Thymus (tissue), 11 donors: ENCODE data around the gene STX11. TPM values are rescaled to one million over a fixed set of nuclear protein-coding genes. Genes with fewer than 3 reads are reported as not detected.
"Not testable (repeated sequence)": the region's sequence is repeated elsewhere in the genome, so short reads cannot be mapped to it uniquely, and the experiment has no call there.

Experiments used
- DNase-seq, 9 donors: peaks; one replicate each; pipeline ENCODE4 v3.0.0-alpha.2; 2013; ENCODE audit warnings: low spot score in 9 of 9, low read depth in 6 of 9, missing footprints in 1 of 9
- H3K27ac ChIP-seq, 2 donors: one replicate each; pipeline ENCODE4 v1.5.1; 2013; ENCODE audit warnings: control low read depth in 1 of 2, low read depth in 1 of 2, low read length in 1 of 2, mild to moderate bottlenecking in 1 of 2, moderate library complexity in 1 of 2
- H3K27me3 ChIP-seq, 2 donors: one replicate each; pipeline ENCODE4 v1.5.1; 2013; ENCODE audit warnings: low read length in 1 of 2; ENCODE audit not compliant: control insufficient read depth in 2 of 2, insufficient read depth in 1 of 2
- H3K36me3 ChIP-seq, 2 donors: one replicate each; pipeline ENCODE4 v1.5.1; 2013; ENCODE audit warnings: low read length in 1 of 2, mild to moderate bottlenecking in 1 of 2, moderate library complexity in 1 of 2; ENCODE audit not compliant: control insufficient read depth in 2 of 2, insufficient read depth in 2 of 2
- H3K4me1 ChIP-seq, 2 donors: one replicate each; pipeline ENCODE4 v1.5.1; 2013; ENCODE audit warnings: low read length in 2 of 2; ENCODE audit not compliant: control insufficient read depth in 2 of 2, insufficient read depth in 2 of 2
- H3K4me3 ChIP-seq, 2 donors: one replicate each; pipeline ENCODE4 v1.5.1; 2013; ENCODE audit warnings: low read length in 2 of 2, control low read depth in 1 of 2, mild to moderate bottlenecking in 1 of 2
- H3K9me3 ChIP-seq, 2 donors: one replicate each; pipeline ENCODE4 v1.5.1; 2013; ENCODE audit warnings: low read length in 1 of 2, mild to moderate bottlenecking in 1 of 2; ENCODE audit not compliant: control insufficient read depth in 2 of 2, insufficient read depth in 1 of 2
- WGBS: extraction: QIAGEN DNeasy Blood & Tissue Kit; methylation state at CpG from one replicate; pipeline ENCODE4 v1.1.7; 2013; 5-methylcytosine and 5-hydroxymethylcytosine counted together
- polyA plus RNA-seq: library from polyadenylated mRNA; stranded (reverse); fragments of 200-250 nt; gene quantifications from one replicate; pipeline ENCODE4 v1.2.3, GENCODE V29; 2013
- total RNA-seq: library from RNA; stranded (reverse); fragments of 120-200 nt; gene quantifications from one replicate; pipeline ENCODE4 v1.2.4, GENCODE V29; 2013
- donor health status: healthy.

Gene STX11
- total and polyA plus RNA-seq, 2 donors = 3.2 to 9.6 TPM

- WGBS = 97% methylated on average over 5 of the region's 5 CpGs
- DNase-seq = no peak
- Histone ChIP-seq H3K27ac (no peak overlapping the region), H3K4me1 (no peaks in the 10 kb centered on the region), H3K36me3 (no peaks in the 10 kb centered on the region), H3K4me3 (no peak overlapping the region), H3K27me3 (no peaks in the 10 kb centered on the region), H3K9me3 (no peaks in the 10 kb centered on the region)
These were observed 30.9 kb upstream of the STX11 start for GRCh38 chr6:144119376-144119775.

DNA sequence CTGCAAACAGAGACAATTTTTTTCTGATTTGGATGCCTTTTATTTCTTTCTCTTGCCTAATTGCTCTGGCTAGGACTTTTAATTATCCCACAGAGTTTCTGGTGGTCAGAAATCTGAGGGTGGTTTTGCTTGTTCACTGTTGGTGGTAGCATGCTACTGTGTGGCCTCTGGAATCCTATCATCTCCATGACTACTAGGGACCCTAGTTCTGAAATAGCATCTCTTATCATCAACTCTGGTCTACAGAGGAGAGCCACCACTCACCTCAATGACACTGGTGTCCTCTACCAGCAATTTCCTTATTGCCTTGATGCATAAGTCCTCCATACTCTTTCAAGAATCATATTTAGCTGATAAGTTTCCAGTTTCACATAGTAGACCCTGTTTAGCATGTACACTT lies 27.5 kb upstream of the STX11 start:
- Histone ChIP-seq H3K27me3 (no peaks in the 10 kb centered on the region), H3K4me1 (no peaks in the 10 kb centered on the region), H3K9me3 (no peaks in the 10 kb centered on the region), H3K4me3 (no peak overlapping the region), H3K27ac (no peak overlapping the region), H3K36me3 (no peaks in the 10 kb centered on the region)
- DNase-seq = no peak

DNA sequence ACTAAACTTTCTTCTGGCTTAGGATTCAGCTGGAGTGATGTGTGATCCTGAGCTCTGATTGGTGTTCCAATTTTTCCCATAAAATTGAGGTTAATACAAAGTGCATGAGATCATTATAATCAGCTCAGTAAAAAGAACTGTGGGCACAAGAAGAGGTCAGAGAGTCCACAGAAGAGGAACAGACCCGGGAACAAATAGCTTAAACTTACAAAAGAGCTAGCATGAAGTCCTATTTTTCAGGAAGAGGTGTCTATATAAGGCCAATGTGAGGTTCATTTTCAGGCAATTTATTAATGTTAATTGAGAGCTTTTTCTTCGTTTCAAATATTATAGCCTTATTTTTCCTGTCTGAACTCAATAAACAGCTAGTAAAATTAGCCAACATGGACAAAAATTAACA lies 26.9 kb upstream of the STX11 start:
- no peak for DNase-seq
- WGBS = 29% methylated on average over 2 of the region's 2 CpGs
- H3K27ac ChIP-seq = no peak overlapping the region
- no peak overlapping the region for H3K4me3 ChIP-seq
- H3K4me1 ChIP-seq = no peaks in the 10 kb centered on the region
- no peaks in the 10 kb centered on the region for H3K36me3 ChIP-seq
- no peaks in the 10 kb centered on the region for H3K9me3 ChIP-seq
- no peaks in the 10 kb centered on the region for H3K27me3 ChIP-seq

- Histone ChIP-seq H3K27ac (no peak overlapping the region), H3K9me3 (no peaks in the 10 kb centered on the region), H3K4me1 (no peaks in the 10 kb centered on the region), H3K27me3 (no peaks in the 10 kb centered on the region), H3K4me3 (no peak overlapping the region), H3K36me3 (no peaks in the 10 kb centered on the region)
- 40% methylated on average over 2 of the region's 2 CpGs for WGBS
- DNase-seq = no peak
These were observed 26.5 kb upstream of the STX11 start for GRCh38 chr6:144123836-144124235.

GRCh38 chr6:144127097-144127496 lies 23.2 kb upstream of the STX11 start:
- no peaks in the 10 kb centered on the region for H3K27me3 ChIP-seq
- WGBS = 97% methylated on average over 6 of the region's 6 CpGs
- H3K4me3 ChIP-seq = no peak overlapping the region
- DNase-seq = no peak
- H3K36me3 ChIP-seq = no peaks in the 10 kb centered on the region
- peaks cover 5 to 6% of the 10 kb centered on the region in 2 donors for H3K4me1 ChIP-seq
- H3K9me3 ChIP-seq = no peaks in the 10 kb centered on the region
- H3K27ac ChIP-seq = no peak overlapping the region

DNA sequence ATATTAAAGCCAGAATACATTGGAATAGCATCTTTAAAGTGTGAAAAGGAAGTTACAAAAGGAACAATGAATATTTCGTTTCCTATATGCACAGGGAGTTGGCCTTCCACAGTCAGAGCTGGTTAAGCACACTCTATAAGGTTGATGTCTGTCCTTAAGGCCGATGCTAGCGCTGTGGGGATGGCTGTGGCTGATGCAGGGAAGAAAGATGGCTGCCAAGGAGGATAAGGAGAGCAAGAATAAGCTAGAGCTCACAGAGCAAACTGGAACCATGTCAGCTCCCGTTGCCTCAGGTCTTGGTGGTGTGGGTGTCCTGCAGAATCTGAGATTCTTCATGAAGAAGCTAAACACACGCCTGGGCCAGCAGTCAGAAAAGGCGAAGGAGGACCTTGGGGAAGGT lies 20.8 kb upstream of the STX11 start:
- H3K4me3 ChIP-seq = no peak overlapping the region
- 94% methylated on average over 6 of the region's 6 CpGs for WGBS
- no peak overlapping the region for H3K27ac ChIP-seq
- no peaks in the 10 kb centered on the region for H3K9me3 ChIP-seq
- H3K4me1 ChIP-seq = peaks cover 5 to 6% of the 10 kb centered on the region in 2 donors
- H3K36me3 ChIP-seq = no peaks in the 10 kb centered on the region
- no peak for DNase-seq
- H3K27me3 ChIP-seq = no peaks in the 10 kb centered on the region

DNA sequence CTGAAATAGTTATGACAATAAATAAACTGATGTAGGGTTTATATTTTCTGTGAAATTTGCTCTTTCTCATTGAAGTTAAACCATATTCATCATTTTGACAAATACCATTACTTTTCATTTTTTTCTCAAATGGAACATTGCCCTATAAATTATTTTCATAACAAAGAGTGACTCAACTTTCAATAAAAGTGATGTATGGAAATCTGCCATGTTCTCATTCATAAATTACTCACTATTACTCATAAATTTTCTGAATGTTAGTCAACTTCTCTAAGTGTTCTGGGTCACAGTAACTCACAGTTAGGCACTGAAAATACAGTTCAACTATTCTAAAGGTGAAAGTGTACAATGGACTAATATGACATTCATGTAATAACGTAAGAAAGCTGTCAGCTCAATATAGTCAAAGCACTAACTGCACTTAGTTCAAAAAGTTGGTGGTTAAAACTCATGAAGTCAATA lies 19.0 kb upstream of the STX11 start:
- 94% methylated on average over 1 of the region's 1 CpG for WGBS
- peaks cover 5 to 6% of the 10 kb centered on the region in 2 donors for H3K4me1 ChIP-seq
- H3K36me3 ChIP-seq = no peaks in the 10 kb centered on the region
- H3K9me3 ChIP-seq = no peaks in the 10 kb centered on the region
- DNase-seq = no peak
- no peak overlapping the region for H3K4me3 ChIP-seq
- no peaks in the 10 kb centered on the region for H3K27me3 ChIP-seq
- no peak overlapping the region for H3K27ac ChIP-seq

DNA sequence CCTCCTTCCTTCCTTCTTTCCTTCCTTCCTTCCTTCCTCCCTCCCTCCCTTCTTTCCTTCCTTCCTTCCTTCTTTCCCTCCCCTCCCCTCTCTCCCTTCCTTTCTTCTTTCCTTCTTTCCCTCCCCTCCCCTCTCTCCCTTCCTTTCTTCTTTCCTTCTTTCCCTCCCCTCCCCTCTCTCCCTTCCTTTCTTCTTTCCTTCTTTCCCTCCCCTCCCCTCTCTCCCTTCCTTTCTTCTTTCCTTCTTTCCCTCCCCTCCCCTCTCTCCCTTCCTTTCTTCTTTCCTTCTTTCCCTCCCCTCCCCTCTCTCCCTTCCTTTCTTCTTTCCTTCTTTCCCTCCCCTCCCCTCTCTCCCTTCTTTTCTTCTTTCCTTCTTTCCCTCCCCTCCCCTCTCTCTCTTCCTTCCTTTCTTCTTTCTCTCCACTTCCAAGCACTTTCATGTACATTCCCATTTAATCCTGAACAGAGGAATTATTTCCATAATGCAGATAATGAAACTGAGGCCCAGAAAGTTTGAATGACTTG lies 18.1 kb upstream of the STX11 start:
- H3K27me3 ChIP-seq, H3K4me3 ChIP-seq, DNase-seq, H3K9me3 ChIP-seq, H3K36me3 ChIP-seq, H3K27ac ChIP-seq, H3K4me1 ChIP-seq: not testable (repeated sequence)

DNA sequence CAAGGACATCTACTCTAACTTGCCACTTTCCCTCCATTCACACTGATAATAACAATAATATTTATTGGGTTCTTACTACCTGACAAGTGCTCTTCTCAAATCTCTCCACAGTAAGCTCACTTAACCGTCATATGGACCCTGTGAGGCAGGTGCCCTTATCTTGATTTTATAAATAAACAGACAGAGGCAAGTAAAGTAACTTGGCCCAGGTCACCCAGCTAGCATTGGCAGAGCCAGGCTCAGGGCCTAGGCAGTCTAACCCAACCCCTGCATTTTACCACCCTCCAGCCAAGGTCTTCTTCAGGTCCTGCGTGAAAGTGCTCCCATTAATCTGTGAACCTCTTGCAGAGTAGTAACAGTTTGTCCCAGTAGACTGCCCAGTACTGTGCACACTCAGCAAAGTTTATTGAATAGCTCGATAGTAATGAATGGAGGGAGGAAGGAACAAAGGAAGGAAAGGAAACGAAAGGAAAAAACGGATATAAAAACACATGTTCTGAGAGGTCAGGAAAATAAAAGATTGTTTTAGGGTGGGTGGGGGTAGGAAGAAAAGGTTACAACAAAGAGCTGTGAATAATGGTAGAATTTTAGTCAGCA lies 17.0 kb upstream of the STX11 start:
- 95% methylated on average over 5 of the region's 5 CpGs for WGBS
- no peak overlapping the region for H3K27ac ChIP-seq

More for the DNA sequence above, 17.0 kb upstream of the STX11 start:
- Histone ChIP-seq H3K27me3 (no peaks in the 10 kb centered on the region), H3K9me3 (no peaks in the 10 kb centered on the region), H3K4me1 (peaks cover 5 to 6% of the 10 kb centered on the region in 2 donors), H3K4me3 (no peak overlapping the region), H3K36me3 (no peaks in the 10 kb centered on the region)
- DNase-seq = no peak
